ENCODE data around the gene NXPH4. TPM values are rescaled to one million over a fixed set of nuclear protein-coding genes. Genes with fewer than 3 reads are reported as not detected.

Gene NXPH4
- total RNA-seq, 1 donor from 2014 or later: not detected

- H3K4me1 ChIP-seq: peaks cover 41% of the 10 kb centered on the region
Observed at GRCh38 chr12:57224973-57225679, 8.5 kb downstream of the NXPH4 start.

GRCh38 chr12:57225680-57226210 lies 9.2 kb downstream of the NXPH4 start:
- H2AFZ ChIP-seq (replicated peaks): no peak overlapping the region
- H3F3A ChIP-seq (ENCODE audit: low read depth): peaks cover 30% of the 10 kb centered on the region
- Mint-ChIP-seq H3K27me3 (ENCODE audit: insufficient read depth, low read depth) (peaks cover 71% of the 10 kb centered on the region), H3K4me3 (peak overlapping the region; percentile 24), H3K36me3 (no peaks in the 10 kb centered on the region), H3K9me3 (peaks cover 7% of the 10 kb centered on the region), H3K4me1 (peaks cover 52% of the 10 kb centered on the region), H3K27ac (no peak overlapping the region)
- H4K20me1 ChIP-seq (ENCODE audit: low read depth): peaks cover 38% of the 10 kb centered on the region
- no peaks in the 10 kb centered on the region for H3K9me3 ChIP-seq (ENCODE audit: low read depth)
- H3K9ac ChIP-seq: no peak overlapping the region
- DNase-seq (ENCODE audit: low spot score): no peak
- TF ChIP-seq EZH2 (IDR thresholded peaks at IDR 0.05) (peak; percentile 9), CTCF (IDR thresholded peaks at IDR 0.05) (no peak)
- H3K36me3 ChIP-seq: no peaks in the 10 kb centered on the region
- H3K4me3 ChIP-seq: no peak overlapping the region
- peak overlapping the region; percentile 90 for H3K4me2 ChIP-seq
- H3K27me3 ChIP-seq: peaks cover 86% of the 10 kb centered on the region
- H3K27ac ChIP-seq: no peak overlapping the region
- H3K79me2 ChIP-seq (ENCODE audit: low read depth): peaks cover 9% of the 10 kb centered on the region
- peaks cover 40% of the 10 kb centered on the region for H3K4me1 ChIP-seq

More at GRCh38 chr12:57224973-57225679, 8.5 kb downstream of the NXPH4 start:
- H3K27me3 ChIP-seq: peaks cover 92% of the 10 kb centered on the region
- H3K9me3 Mint-ChIP-seq: peaks cover 7% of the 10 kb centered on the region
- H3K9ac ChIP-seq: no peak overlapping the region
- H3K36me3 ChIP-seq: no peaks in the 10 kb centered on the region
- peaks cover 49% of the 10 kb centered on the region for H3K4me1 Mint-ChIP-seq
- no peak overlapping the region for H3K4me3 ChIP-seq
- no peaks in the 10 kb centered on the region for H3K36me3 Mint-ChIP-seq
- TF ChIP-seq EZH2phosphoT487 (IDR thresholded peaks at IDR 0.05) (peak; percentile 77), CTCF (IDR thresholded peaks at IDR 0.05) (peak; percentile 86), EZH2 (IDR thresholded peaks at IDR 0.05) (peak; percentile 93)
- H3K4me3 Mint-ChIP-seq: peak overlapping the region; percentile 8
- DNase-seq (ENCODE audit: low spot score): peak; percentile 81
- H3K9me3 ChIP-seq (ENCODE audit: low read depth): no peaks in the 10 kb centered on the region
- peaks cover 3% of the 10 kb centered on the region for H3K79me2 ChIP-seq (ENCODE audit: low read depth)
- peaks cover 36% of the 10 kb centered on the region for H3F3A ChIP-seq (ENCODE audit: low read depth)
- no peak overlapping the region for H3K27ac Mint-ChIP-seq
- no peak overlapping the region for H3K4me2 ChIP-seq
- H3K27me3 Mint-ChIP-seq (ENCODE audit: insufficient read depth, low read depth): peaks cover 72% of the 10 kb centered on the region
- H3K27ac ChIP-seq: no peak overlapping the region
- no peak overlapping the region for H2AFZ ChIP-seq (replicated peaks)
- H4K20me1 ChIP-seq (ENCODE audit: low read depth): peaks cover 37% of the 10 kb centered on the region

GRCh38 chr12:57226588-57227314 lies 10.2 kb downstream of the NXPH4 start:
- peak overlapping the region; percentile 43 for H3K4me3 ChIP-seq
- H3K4me2 ChIP-seq: peak overlapping the region; percentile 90
- Mint-ChIP-seq H3K9me3 (peaks cover 4% of the 10 kb centered on the region), H3K27me3 (ENCODE audit: insufficient read depth, low read depth) (peaks cover 62% of the 10 kb centered on the region), H3K27ac (no peak overlapping the region), H3K4me1 (peaks cover 53% of the 10 kb centered on the region), H3K36me3 (peaks cover under 1% of the 10 kb centered on the region), H3K4me3 (peak overlapping the region; percentile 82)
- H2AFZ ChIP-seq (replicated peaks): no peak overlapping the region
- H3K27me3 ChIP-seq: peaks cover 76% of the 10 kb centered on the region
- H3K36me3 ChIP-seq: no peaks in the 10 kb centered on the region
- DNase-seq (ENCODE audit: low spot score): peak; percentile 74
- H3K27ac ChIP-seq: no peak overlapping the region
- no peak overlapping the region for H3K9ac ChIP-seq
- H3K4me1 ChIP-seq: peaks cover 32% of the 10 kb centered on the region
- H3K79me2 ChIP-seq (ENCODE audit: low read depth): peaks cover 17% of the 10 kb centered on the region
- peaks cover 27% of the 10 kb centered on the region for H3F3A ChIP-seq (ENCODE audit: low read depth)
- TF ChIP-seq EZH2 (IDR thresholded peaks at IDR 0.05) (peak; percentile 74), CTCF (IDR thresholded peaks at IDR 0.05) (no peak), EZH2phosphoT487 (IDR thresholded peaks at IDR 0.05) (peak; percentile 34)
- no peaks in the 10 kb centered on the region for H3K9me3 ChIP-seq (ENCODE audit: low read depth)
- H4K20me1 ChIP-seq (ENCODE audit: low read depth): peaks cover 38% of the 10 kb centered on the region

Measured in neural progenitor cell (in vitro differentiated cells).